DOHH2 (cell line): ENCODE results near the gene LRRC46.
A peak's percentile ranks its signal among the peaks of the same experiment; 100 is the strongest.

Experiments
- H3F3A ChIP-seq: fragments of 200-600 bp; sonication (generic), shearing (Covaris generic); 2 replicates; pipeline ENCODE4 v1.6.0; 2016; ENCODE audit warnings: antibody characterized with exemption, mild to moderate bottlenecking; ENCODE audit not compliant: control insufficient read depth, insufficient read depth
- H3K27ac ChIP-seq: fragments of 200-600 bp; sonication (generic); 2 replicates; pipeline ENCODE4 v1.5.1; 2014; ENCODE audit warnings: low read depth, mild to moderate bottlenecking, low read length, moderate library complexity
- H3K27me3 ChIP-seq: fragments of 200-600 bp; sonication (generic); 2 replicates; pipeline ENCODE4 v1.6.1; 2014; ENCODE audit warnings: mild to moderate bottlenecking, low read length, mixed read lengths; ENCODE audit not compliant: control insufficient read depth
- H3K36me3 ChIP-seq: fragments of 200-600 bp; sonication (generic); 2 replicates; pipeline ENCODE4 v1.6.1; 2014; ENCODE audit warnings: mild to moderate bottlenecking, low read length, moderate library complexity, mixed read lengths; ENCODE audit not compliant: control insufficient read depth
- H3K4me1 ChIP-seq: fragments of 200-600 bp; sonication (generic); 2 replicates; pipeline ENCODE4 v1.6.1; 2014; ENCODE audit warnings: mild to moderate bottlenecking, low read length, mixed read lengths; ENCODE audit not compliant: control insufficient read depth
- H3K4me2 ChIP-seq: fragments of 200-600 bp; sonication (generic); 2 replicates; pipeline ENCODE4 v1.6.0; 2014; ENCODE audit warnings: mild to moderate bottlenecking, low read length, moderate library complexity
- H3K4me3 ChIP-seq: fragments of 200-600 bp; sonication (generic); 2 replicates; pipeline ENCODE4 v1.5.1; 2014; ENCODE audit warnings: mild to moderate bottlenecking, low read length, mixed read lengths
- H3K79me2 ChIP-seq: fragments of 200-600 bp; sonication (generic); 2 replicates; pipeline ENCODE4 v1.6.1; 2014; ENCODE audit warnings: mild to moderate bottlenecking, low read length, mixed read lengths; ENCODE audit not compliant: control insufficient read depth
- H3K9me2 ChIP-seq: fragments of 200-600 bp; sonication (generic); replicated peaks from 2 replicates; pipeline ENCODE4 v1.6.1; 2014; ENCODE audit warnings: mild to moderate bottlenecking, low read length, mixed read lengths; ENCODE audit not compliant: control insufficient read depth
- H3K9me3 ChIP-seq: fragments of 200-600 bp; sonication (generic); 2 replicates; pipeline ENCODE4 v1.6.1; 2014; ENCODE audit warnings: antibody characterized with exemption, low read length, mixed read lengths; ENCODE audit not compliant: control insufficient read depth, insufficient read depth
- H4K20me1 ChIP-seq: fragments of 200-600 bp; sonication (generic); 2 replicates; pipeline ENCODE4 v1.6.0; 2014; ENCODE audit warnings: low read depth, mild to moderate bottlenecking, antibody characterized with exemption, low read length, moderate library complexity; ENCODE audit not compliant: control insufficient read depth, insufficient read depth
- EZH2phosphoT487 ChIP-seq: fragments of 200-600 bp; sonication (generic); IDR thresholded peaks from 2 replicates; pipeline ENCODE4 v1.6.1; 2017; ENCODE audit warnings: borderline replicate concordance, mild to moderate bottlenecking, antibody characterized with exemption, low read length, moderate library complexity, mixed read lengths
- TF ChIP-seq, protein P1 (sequence below): fragments of 200-600 bp; sonication (generic); IDR thresholded peaks from one replicate; pipeline ENCODE4 v1.5.1; 2014; ENCODE audit warnings: antibody characterized with exemption, mild to moderate bottlenecking, low read depth, low read length; ENCODE audit not compliant: poor library complexity, severe bottlenecking

The LRRC46 gene

DNA sequence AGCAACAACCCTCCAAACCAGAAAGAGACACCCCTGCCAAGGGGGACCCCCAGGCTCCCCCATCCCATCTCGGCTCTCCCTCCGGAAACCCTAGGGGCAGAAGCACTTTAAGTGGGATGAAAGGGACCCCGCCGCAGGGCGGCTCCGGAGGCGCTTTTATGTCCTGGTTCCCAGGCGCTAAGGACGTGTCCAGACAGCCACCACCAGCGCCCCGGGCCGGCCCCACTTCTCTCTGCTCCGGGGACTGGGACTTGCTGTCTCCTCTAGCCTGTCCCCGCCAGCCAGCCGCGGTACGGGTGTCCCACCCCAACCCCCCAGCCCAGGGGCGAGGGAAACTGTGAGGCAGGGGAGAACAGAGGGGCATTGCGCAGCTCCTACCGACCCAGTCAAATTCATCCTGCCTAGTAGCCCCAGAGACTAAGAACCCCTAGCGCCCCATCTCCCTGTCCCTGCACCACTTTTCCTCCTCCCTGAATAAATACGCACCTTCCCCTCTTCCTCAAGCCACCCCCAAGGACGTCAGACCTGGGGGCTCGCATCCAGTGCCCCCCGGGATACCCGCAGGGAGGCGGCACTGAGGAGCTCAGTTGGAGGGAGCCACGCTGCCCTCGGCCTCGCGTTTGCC is 15.4 kb downstream of the LRRC46 start:
- no peaks in the 10 kb centered on the region for H3K79me2 ChIP-seq
- no peak overlapping the region for H3K4me3 ChIP-seq
- H3F3A ChIP-seq: no peaks in the 10 kb centered on the region
- no peak overlapping the region for H3K4me2 ChIP-seq
- no peaks in the 10 kb centered on the region for H4K20me1 ChIP-seq
- no peak overlapping the region for H3K27ac ChIP-seq
- H3K27me3 ChIP-seq: peaks cover 39% of the 10 kb centered on the region
- TF ChIP-seq, protein P1, sequence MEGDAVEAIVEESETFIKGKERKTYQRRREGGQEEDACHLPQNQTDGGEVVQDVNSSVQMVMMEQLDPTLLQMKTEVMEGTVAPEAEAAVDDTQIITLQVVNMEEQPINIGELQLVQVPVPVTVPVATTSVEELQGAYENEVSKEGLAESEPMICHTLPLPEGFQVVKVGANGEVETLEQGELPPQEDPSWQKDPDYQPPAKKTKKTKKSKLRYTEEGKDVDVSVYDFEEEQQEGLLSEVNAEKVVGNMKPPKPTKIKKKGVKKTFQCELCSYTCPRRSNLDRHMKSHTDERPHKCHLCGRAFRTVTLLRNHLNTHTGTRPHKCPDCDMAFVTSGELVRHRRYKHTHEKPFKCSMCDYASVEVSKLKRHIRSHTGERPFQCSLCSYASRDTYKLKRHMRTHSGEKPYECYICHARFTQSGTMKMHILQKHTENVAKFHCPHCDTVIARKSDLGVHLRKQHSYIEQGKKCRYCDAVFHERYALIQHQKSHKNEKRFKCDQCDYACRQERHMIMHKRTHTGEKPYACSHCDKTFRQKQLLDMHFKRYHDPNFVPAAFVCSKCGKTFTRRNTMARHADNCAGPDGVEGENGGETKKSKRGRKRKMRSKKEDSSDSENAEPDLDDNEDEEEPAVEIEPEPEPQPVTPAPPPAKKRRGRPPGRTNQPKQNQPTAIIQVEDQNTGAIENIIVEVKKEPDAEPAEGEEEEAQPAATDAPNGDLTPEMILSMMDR: no peak
- TF ChIP-seq EZH2phosphoT487: no peak
- peaks cover 7% of the 10 kb centered on the region for H3K4me1 ChIP-seq
- no peaks in the 10 kb centered on the region for H3K36me3 ChIP-seq
- H3K9me2 ChIP-seq: no peaks in the 10 kb centered on the region
- no peaks in the 10 kb centered on the region for H3K9me3 ChIP-seq

GRCh38 chr17:47847341-47848197 is 16.1 kb downstream of the LRRC46 start:
- no peaks in the 10 kb centered on the region for H3K79me2 ChIP-seq
- H3K27me3 ChIP-seq: peaks cover 47% of the 10 kb centered on the region
- H3K4me2 ChIP-seq: no peak overlapping the region
- H3K9me2 ChIP-seq: no peaks in the 10 kb centered on the region
- TF ChIP-seq EZH2phosphoT487: no peak
- TF ChIP-seq, protein P1: peak; percentile 62
- no peak overlapping the region for H3K4me3 ChIP-seq
- H3F3A ChIP-seq: no peaks in the 10 kb centered on the region
- H3K27ac ChIP-seq: no peak overlapping the region
- no peaks in the 10 kb centered on the region for H3K9me3 ChIP-seq
- no peaks in the 10 kb centered on the region for H4K20me1 ChIP-seq
- no peaks in the 10 kb centered on the region for H3K36me3 ChIP-seq
- peaks cover 7% of the 10 kb centered on the region for H3K4me1 ChIP-seq

DNA sequence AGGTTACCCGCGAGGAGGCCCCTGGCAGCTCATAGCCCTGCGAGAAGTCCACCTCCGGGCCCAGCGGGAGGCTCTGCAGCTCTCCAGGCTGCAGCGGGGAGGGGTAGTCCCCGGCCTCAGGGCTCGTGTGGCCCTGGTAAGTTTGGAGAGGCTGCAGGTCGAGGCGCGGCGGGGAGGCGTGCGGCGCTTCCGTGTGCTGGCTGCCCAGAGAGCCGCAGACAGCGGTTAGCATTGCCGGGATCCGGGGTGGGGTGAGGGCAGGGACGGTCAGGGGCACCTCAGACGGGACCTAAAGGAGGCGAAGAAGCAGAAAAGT is 16.7 kb downstream of the LRRC46 start:
- Histone ChIP-seq H3K9me2 (no peaks in the 10 kb centered on the region), H3F3A (no peaks in the 10 kb centered on the region), H3K27ac (no peak overlapping the region), H4K20me1 (no peaks in the 10 kb centered on the region), H3K36me3 (no peaks in the 10 kb centered on the region), H3K4me3 (no peak overlapping the region), H3K79me2 (no peaks in the 10 kb centered on the region), H3K27me3 (peaks cover 53% of the 10 kb centered on the region), H3K4me2 (no peak overlapping the region), H3K4me1 (peaks cover 2% of the 10 kb centered on the region; the same call in 1 of the 2 replicates), H3K9me3 (no peaks in the 10 kb centered on the region)
- TF ChIP-seq, protein P1: no peak
- TF ChIP-seq EZH2phosphoT487: no peak
